NCI-H187 treated with DMSO at 0.1 percent for 48 hours (cell line): ENCODE data around the gene TMCC2.

Source experiments
- DNase-seq: peaks from one replicate; lab custom pipeline; 2025; lab: John Stamatoyannopoulos, UW

Gene TMCC2

GRCh38 chr1:205260948-205261732 lies 33.4 kb downstream of the TMCC2 start:
- DNase-seq = no peak

DNA sequence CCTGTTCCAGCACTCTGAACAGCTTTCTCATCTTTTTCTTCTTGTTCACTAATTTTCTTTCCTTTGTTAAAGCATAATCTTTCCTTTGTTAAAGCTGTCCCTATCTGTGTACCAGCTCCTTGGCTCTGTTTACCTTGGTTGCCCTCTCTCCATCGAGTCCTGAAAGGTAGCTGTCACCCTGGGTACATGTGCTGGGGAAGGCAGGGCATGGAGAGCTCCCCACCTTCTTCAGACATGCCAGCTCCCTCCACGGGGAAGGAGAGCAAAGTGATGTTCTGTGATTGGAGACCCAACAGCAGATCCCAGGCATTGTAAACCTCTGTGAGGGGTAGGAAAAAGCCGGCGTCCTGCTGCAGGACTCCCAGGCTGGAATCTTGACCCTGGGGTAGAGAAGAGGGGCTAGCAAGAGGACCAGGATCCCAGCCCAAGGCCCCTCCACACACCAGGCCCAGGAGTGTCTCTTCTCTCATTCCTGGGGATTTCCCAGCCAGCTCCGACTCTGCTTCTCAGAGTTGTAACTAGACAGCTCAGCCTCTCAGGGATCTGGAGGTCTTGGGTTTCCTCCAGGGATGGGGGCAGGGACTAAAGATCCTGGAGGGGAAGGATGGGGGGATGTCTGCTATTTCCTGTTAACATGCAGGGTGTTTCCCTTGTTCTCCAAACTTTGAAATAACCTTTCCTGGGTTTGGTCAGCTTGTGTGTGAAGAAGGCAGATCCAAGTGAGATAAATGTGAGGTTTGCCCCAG lies 34.4 kb downstream of the TMCC2 start:
- DNase-seq = no peak

DNA sequence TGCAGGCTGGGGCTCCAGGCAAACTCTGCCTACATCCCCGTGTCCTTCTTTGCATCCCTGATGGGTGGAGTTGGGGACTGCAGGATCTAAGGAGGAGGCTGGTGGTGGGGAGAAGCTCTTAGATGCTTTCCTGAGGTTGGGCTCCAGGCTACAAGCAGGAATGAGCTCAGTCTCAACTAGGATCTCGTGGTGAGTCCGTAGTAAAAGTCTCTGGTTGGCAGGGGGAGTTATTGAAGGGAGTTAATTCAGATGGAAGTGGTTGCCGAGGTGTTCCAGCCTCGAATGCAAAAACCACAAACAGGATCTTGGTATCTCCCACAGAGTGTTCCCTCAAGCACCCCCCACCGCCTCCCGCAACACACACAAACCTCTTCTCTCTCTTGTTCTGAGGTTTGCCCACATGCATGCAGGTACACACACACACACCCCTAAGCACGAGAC lies 35.0 kb downstream of the TMCC2 start:
- DNase-seq = no peak

DNA sequence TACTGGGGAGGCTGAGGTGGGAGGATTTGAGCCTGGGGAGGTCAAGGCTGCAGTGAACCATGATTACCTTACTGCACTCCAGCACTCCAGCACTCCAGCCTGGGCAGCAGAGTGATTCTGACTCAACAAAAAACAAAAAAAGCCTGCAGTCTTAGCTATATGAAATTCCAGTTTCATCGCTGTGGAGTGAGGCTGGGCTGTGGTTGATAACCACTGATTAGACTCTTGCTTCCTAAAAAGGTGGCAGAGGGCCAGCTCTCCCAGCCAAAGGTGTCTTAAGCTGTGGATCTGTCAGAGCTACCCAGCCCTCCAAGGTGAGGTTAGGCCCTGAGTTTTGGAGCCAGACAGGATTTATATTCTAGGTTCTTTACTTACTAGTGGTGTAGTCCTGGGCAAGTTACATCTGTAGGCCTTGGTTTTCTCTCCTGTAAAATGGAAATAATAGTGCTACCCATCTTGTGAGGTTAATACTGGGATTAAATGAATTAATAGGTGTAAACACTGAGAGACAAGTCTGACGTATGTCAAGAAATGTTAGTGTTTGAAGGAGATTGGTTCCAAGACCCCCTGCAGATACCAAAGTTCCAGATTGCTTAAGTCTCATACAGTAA lies 35.9 kb downstream of the TMCC2 start:
- DNase-seq = no peak

DNA sequence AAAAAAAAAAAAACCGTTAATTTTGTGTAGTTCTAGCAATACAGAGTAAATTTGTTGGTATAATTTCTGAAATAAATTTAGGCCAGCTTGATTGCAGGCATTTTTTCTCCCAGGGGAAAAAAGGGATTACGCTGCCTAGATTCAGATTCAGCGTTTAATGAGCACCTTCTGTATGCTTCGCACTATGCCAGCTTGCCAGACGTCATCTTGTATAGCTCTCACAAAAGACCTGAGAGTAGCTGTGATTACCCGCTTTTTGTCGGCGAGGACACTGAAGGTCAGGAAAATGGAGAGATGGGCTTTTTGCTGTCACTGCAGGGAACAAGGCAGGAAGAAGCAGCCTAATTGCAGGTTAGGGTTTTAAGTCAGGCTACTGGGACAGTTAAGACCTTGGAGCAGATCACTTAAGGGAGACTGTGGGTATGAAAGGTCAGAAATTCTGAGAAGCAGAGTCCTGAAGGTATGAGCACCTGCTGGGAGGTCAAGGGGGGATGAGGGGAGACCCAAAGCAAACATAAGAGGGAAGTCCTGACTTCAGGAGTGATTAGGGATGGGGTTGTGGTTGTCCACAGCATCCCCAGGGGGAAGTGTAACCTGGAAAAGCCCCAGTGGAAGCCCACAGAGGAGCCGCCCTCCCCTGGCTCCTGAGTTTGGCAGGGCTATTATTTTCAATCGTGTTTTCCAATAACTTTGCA lies 39.0 kb downstream of the TMCC2 start:
- DNase-seq = no peak

DNA sequence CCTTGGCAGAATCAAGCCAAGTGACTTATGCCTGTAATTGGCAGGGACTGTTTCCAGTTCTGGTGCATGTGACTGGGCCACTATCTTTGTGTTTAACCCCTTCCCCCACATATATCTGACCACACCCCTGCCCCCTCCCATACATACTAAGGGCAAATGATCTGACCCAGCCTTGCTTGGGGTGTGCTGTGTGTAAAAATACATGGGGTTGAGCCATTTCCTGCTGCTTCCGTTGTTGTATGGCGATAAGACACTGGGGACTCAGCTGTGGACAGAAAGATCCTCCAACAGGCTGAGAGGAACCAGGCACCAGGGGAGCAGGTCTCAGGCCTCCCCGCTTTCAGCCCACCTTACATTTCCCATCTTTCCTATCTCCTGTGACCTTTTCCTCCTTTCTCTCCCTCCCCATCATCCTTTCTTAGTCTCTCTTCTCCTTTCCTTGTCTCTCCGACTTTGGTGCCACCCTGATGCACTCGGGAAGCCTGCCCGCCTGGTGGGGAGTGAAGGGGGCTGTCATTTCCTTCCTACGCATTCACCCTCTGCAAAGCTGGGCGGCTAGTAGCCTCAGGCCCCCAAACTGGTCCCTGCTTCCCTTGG lies 39.7 kb downstream of the TMCC2 start:
- no peak for DNase-seq

GRCh38 chr1:205268846-205269680 lies 41.3 kb downstream of the TMCC2 start:
- DNase-seq = no peak

- no peak for DNase-seq
Observed at GRCh38 chr1:205269711-205270110, 42.0 kb downstream of the TMCC2 start.

GRCh38 chr1:205270271-205270670 lies 42.5 kb downstream of the TMCC2 start:
- no peak for DNase-seq

DNA sequence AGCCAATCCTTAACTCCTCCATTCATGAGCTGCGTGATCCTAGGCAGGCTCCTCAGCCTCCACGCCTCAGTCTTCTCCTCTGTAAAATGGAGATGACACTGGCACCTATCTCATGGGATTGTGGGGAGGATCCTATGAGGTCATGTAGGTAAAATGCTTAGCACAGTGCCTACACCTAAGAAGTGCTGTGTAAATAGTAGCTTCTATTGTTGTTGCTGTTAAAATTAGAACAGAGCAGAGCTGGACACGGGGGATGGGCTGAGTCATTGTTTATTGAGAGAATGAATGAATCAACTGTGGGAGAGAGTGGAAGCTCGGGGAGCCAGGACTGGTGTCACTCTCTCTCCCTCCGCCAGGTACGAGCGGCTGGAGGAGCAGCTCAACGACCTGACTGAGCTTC lies 43.0 kb downstream of the TMCC2 start:
- no peak for DNase-seq

DNA sequence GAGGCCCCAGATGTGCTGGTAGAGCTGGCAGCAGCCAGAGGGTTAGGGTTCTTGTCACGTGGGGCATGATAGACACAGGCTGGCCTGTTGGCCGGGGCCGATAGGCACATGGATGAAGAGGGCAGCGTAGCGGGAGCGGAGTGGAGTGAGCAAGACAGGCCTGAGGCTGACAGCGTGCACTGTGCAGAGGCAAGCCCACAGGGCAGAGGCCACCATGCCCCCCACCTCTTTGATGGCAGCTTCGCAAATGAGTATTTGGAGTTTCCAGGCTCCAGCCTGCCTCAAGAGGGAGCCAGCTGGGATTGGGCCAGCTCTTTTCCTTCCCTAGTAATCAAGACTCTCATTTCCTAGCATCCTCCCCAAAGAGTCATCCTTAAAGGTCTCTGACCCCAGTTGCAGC lies 43.5 kb downstream of the TMCC2 start:
- no peak for DNase-seq

- DNase-seq = no peak
Observed at GRCh38 chr1:205271745-205272144, 44.0 kb downstream of the TMCC2 start.

DNA sequence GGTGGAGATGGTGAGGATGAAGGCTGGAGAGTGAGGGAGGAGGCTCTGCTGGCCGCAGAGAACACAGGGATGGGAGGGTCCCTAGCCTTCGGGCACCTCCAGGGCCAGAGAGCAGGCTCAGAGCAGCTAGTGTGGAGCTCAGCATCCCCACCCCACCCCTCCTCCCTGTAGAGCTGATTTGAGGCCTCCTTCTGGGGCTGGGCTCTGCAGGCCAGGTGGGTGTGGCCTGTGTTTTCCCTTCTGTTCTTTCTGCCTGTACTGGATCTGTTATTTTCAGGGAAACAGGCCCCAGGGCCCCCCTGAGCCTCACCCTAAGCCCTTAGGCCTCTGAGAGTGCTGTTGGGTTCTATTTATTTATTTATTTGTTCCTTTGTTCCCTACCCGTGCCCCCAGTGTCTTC lies 44.8 kb downstream of the TMCC2 start:
- no peak for DNase-seq

DNA sequence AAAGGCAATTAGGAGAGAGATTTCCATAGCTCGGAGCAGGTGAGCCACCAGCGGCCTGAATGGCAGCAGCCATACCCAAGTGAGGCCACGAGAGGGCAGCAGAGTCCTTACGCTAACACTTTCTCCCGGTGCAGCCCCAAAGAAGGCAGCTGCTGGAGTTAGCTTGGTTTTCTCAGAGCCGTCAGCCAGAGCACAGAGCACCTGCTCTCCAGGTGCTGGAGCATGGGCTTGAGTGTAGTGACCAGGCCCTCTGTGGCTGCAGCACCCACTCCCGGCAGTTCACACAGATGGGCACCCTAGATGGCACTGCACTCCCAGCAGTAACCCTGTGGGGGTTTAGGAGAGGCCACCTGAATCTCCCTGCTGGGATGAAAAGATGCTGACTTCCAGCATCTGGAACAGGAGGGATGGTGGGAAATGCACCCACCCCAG lies 45.8 kb downstream of the TMCC2 start:
- peak; percentile 97 for DNase-seq

- no peak for DNase-seq
Observed at GRCh38 chr1:205274041-205274691, 46.4 kb downstream of the TMCC2 start.

DNA sequence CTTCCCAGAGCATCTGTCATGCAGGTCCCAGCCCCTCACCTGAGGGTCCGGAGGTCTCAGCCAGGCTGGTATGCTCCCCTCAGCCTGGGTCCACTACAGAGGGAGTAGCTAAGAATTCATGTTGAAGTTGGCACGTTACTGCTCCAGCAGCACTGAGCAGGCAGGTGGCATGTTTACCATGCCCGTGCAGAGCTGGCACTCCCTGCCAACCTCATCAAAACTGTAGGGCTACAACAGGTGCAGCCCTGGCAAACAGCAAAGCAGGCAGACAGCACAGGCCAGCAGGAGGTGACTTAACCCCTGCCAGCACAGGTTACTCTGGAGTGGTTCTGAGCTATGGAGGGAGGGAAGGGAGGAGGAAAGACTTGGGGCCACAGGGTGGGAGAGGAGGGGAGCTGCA lies 47.4 kb downstream of the TMCC2 start:
- no peak for DNase-seq

DNA sequence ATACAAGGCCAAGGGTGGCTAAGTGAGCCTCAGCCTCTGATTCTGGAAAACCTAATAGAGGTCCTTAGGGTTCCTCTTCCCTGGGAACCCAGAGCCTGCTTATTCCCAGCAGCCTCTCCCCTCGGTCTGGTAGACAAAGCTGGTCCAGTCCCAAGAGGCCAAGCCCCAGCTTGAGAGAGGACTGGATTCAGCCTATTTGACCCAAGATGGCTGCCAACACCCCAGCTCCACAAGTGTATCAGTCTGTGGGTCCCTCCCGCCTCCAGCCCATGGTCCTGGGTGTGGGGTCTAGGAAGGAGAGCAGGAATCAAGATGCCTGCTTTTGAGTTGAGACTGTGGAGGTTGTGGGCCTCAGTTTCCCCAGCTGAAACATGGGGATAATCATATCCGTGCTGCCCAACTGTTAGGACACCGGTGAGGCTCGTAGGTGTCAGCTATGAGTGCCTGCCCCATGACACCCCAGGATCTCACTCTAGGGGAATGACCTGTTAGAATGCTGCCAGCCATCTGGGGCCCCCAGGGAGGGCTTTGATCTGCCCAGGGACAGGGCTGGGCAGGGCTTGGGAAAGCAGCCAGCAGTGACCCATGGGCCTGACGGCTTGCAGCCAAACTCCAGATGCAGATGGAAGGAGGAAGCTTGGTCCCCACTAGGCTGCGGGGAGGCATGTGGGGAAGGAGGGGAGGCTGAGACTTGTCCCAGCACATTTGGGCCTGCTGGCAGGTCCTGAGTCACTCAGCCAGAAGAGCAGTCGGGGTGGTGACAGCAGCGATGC lies 48.4 kb downstream of the TMCC2 start:
- no peak for DNase-seq

DNA sequence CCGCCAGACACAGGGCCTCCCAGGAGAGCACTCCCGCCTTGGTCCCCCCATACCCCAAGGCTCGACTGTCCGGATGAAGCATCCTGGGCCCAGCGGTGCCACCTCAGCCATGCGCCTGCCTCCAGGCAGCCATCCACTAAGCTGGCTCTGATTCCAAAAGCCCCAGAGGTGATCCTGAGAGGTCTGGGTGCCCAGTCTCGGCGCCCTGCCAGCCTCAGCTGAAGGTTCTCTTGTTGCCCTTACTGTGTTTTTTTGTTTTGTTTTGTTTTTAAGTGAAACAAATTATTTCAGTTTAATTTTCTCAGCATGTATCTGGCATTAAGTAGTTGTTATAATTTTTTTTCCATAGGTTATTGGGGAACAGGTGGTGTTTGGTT lies 48.9 kb downstream of the TMCC2 start:
- DNase-seq = no peak

GRCh38 chr1:205279986-205280385 lies 52.2 kb downstream of the TMCC2 start:
- no peak for DNase-seq
